ENCODE measurements around the gene FCRL6. TPM values are rescaled to one million over a fixed set of nuclear protein-coding genes. Genes with fewer than 3 reads are reported as not detected.

Gene FCRL6
- total and polyA plus RNA-seq, 2 donors from 2014 or later, result 0.45 to 1.4 TPM

DNA sequence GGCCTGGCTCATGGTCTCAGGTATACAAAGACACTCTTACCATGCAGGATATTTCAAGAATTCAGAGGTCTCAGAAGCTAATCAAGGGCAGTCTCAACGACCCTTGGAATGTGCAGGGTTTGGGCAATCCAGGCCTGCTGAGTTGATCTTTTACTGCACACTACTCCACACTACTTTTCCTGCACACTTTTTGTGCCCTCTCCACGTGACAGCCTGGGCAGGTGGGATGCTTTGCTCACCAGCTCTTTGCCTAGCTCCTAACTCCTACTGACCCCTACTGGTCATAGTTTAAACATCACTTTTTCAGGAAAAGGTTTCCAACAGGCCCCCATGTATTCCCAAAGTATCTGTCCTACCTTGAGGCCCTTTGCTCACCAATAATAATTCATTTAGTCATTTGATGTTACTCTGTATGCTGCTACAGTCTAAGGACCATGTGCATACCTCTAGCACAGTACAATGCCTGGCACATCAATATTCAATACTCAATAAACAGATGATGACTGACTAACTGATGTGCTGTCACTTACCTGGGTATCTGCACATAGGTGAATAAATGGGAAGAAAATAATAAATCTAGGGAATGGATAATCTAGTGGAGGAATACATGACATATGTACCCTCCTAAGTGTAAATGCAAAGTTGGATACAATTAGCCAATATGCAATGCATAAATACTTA lies 11.8 kb upstream of the FCRL6 start:
- no peak overlapping the region for H3K4me3 ChIP-seq (ENCODE audit: low read length in 3 of 3)
- no peaks in the 10 kb centered on the region for H3K9me3 ChIP-seq (ENCODE audit: control insufficient read depth in 2 of 3, insufficient read depth in 1 of 3, low read length in 3 of 3)
- FAIRE-seq (no peak), DNase-seq (peak in 4 of 5 donors; percentile 53 to 71 (median 58))
- peak; percentile 56 for TF ChIP-seq CTCF (IDR thresholded peaks at IDR 0.05; ENCODE audit: borderline replicate concordance, extremely low read depth, insufficient read depth)
- no peaks in the 10 kb centered on the region for H3K36me3 ChIP-seq (ENCODE audit: control insufficient read depth in 2 of 3, insufficient read depth in 3 of 3, low read length in 3 of 3)
- intact Hi-C loops (cut with DNase I), result no loop called here
- no peak overlapping the region for H3K9ac ChIP-seq (ENCODE audit: low read length in 3 of 3)
- no peaks in the 10 kb centered on the region for H3K4me1 ChIP-seq (ENCODE audit: control insufficient read depth in 2 of 3, insufficient read depth in 2 of 3, low read depth in 1 of 3, low read length in 3 of 3)
- peak overlapping the region in 1 of 2 donors; percentile 32 for H3K27ac ChIP-seq (ENCODE audit: low read depth in 2 of 2, low read length in 2 of 2)
- no peaks in the 10 kb centered on the region for H3K27me3 ChIP-seq (ENCODE audit: control insufficient read depth, insufficient read depth, low read length)

- no peak overlapping the region for H3K4me3 ChIP-seq (ENCODE audit: low read length in 3 of 3)
- H3K36me3 ChIP-seq (ENCODE audit: control insufficient read depth in 2 of 3, insufficient read depth in 3 of 3, low read length in 3 of 3), result no peaks in the 10 kb centered on the region
- FAIRE-seq, result no peak
- no peaks in the 10 kb centered on the region for H3K9me3 ChIP-seq (ENCODE audit: control insufficient read depth in 2 of 3, insufficient read depth in 1 of 3, low read length in 3 of 3)
- no peak overlapping the region for H3K9ac ChIP-seq (ENCODE audit: low read length in 3 of 3)
- intact Hi-C loops (cut with DNase I), result no loop called here
- H3K4me1 ChIP-seq (ENCODE audit: control insufficient read depth in 2 of 3, insufficient read depth in 2 of 3, low read depth in 1 of 3, low read length in 3 of 3), result no peaks in the 10 kb centered on the region
- no peaks in the 10 kb centered on the region for H3K27me3 ChIP-seq (ENCODE audit: control insufficient read depth, insufficient read depth, low read length)
- H3K27ac ChIP-seq (ENCODE audit: low read depth in 2 of 2, low read length in 2 of 2), result no peak overlapping the region
- no peak for DNase-seq
- TF ChIP-seq CTCF (IDR thresholded peaks at IDR 0.05; ENCODE audit: borderline replicate concordance, extremely low read depth, insufficient read depth), result no peak
Observed at GRCh38 chr1:159791031-159791430, 11.1 kb upstream of the FCRL6 start.

DNA sequence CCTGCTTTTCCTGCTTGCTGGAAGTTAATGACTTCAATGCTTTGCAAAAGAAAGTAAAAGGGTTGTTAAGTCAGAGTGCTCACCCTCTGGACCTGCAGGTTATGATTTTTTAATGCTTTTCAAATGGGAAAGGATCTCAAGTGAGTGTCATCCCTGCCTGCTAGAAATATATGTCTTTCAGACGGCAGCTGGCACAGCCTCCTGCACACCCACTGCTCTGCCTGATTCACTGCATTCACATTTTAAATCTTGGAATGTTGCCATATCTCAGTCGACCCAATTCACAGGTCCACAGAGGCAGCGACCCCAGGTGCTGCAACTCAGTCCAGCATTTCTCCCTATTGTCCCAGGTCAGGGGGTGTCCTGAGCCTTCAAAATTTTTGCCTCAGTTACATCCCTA lies 10.7 kb upstream of the FCRL6 start:
- FAIRE-seq, result no peak
- DNase-seq, result peak in 1 of 5 donors; percentile 10

More for the DNA sequence above, 10.7 kb upstream of the FCRL6 start:
- intact Hi-C loops (cut with DNase I), result no loop called here
- H3K4me1 ChIP-seq (ENCODE audit: control insufficient read depth in 2 of 3, insufficient read depth in 2 of 3, low read depth in 1 of 3, low read length in 3 of 3), result no peaks in the 10 kb centered on the region
- no peak overlapping the region for H3K27ac ChIP-seq (ENCODE audit: low read depth in 2 of 2, low read length in 2 of 2)
- H3K4me3 ChIP-seq (ENCODE audit: low read length in 3 of 3), result no peak overlapping the region
- no peak overlapping the region for H3K9ac ChIP-seq (ENCODE audit: low read length in 3 of 3)
- no peak for TF ChIP-seq CTCF (IDR thresholded peaks at IDR 0.05; ENCODE audit: borderline replicate concordance, extremely low read depth, insufficient read depth)
- H3K36me3 ChIP-seq (ENCODE audit: control insufficient read depth in 2 of 3, insufficient read depth in 3 of 3, low read length in 3 of 3), result no peaks in the 10 kb centered on the region
- H3K27me3 ChIP-seq (ENCODE audit: control insufficient read depth, insufficient read depth, low read length), result no peaks in the 10 kb centered on the region
- H3K9me3 ChIP-seq (ENCODE audit: control insufficient read depth in 2 of 3, insufficient read depth in 1 of 3, low read length in 3 of 3), result no peaks in the 10 kb centered on the region
